CD14-positive monocyte (primary cell): ENCODE data around the gene CNTN6. TPM values are rescaled to one million over a fixed set of nuclear protein-coding genes. Genes with fewer than 3 reads are reported as not detected.

ENCODE experiments used
- DNase-seq, 3 donors: peaks; one replicate each; pipeline ENCODE4 v3.0.0-alpha.2; 2011 to 2022
- H2AFZ ChIP-seq: 2 replicates; pipeline ENCODE4 v1.6.0; 2012; ENCODE audit warnings: mild to moderate bottlenecking, low read depth, low read length, inconsistent platforms; ENCODE audit not compliant: insufficient read depth, poor library complexity, severe bottlenecking
- H3K27ac ChIP-seq, 2 donors: 1 replicate in 1 of 2; 2 replicates in 1 of 2; pipeline ENCODE4 v1.5.1; 2012 to 2013; ENCODE audit warnings: low read length in 2 of 2, control low read depth in 1 of 2, inconsistent platforms in 1 of 2, low read depth in 1 of 2, mild to moderate bottlenecking in 1 of 2
- H3K27me3 ChIP-seq, 2 donors: one replicate each; pipeline versions ENCODE4 v1.6.0 to v1.6.1; 2011 to 2013; ENCODE audit warnings: low read length in 2 of 2; ENCODE audit not compliant: control insufficient read depth in 2 of 2, insufficient read depth in 2 of 2
- H3K36me3 ChIP-seq, 2 donors: replicated peaks in 1 of 2; 1 replicate in 1 of 2; 2 replicates in 1 of 2; pipeline versions ENCODE4 v1.5.1 to v1.6.1; 2012 to 2013; ENCODE audit warnings: low read length in 2 of 2, control low read depth in 1 of 2, inconsistent platforms in 1 of 2, mild to moderate bottlenecking in 1 of 2; ENCODE audit not compliant: insufficient read depth in 2 of 2, control insufficient read depth in 1 of 2
- H3K4me1 ChIP-seq, 2 donors: 1 replicate in 1 of 2; 2 replicates in 1 of 2; pipeline versions ENCODE4 v1.5.1 to v1.6.1; 2012 to 2013; ENCODE audit warnings: low read length in 2 of 2, control low read depth in 1 of 2, inconsistent platforms in 1 of 2, mild to moderate bottlenecking in 1 of 2, moderate library complexity in 1 of 2; ENCODE audit not compliant: insufficient read depth in 2 of 2, control insufficient read depth in 1 of 2
- H3K4me2 ChIP-seq: replicated peaks from 2 replicates; pipeline ENCODE3; 2012; ENCODE audit warnings: low read length, moderate library complexity, mild to moderate bottlenecking; ENCODE audit not compliant: poor library complexity, severe bottlenecking; ENCODE audit errors: extremely low read depth
- H3K4me3 ChIP-seq, 3 experiments: fragments of 200-600 bp in 1 of 3; sonication (generic) in 1 of 3; replicated peaks in 1 of 3; 1 replicate in 2 of 3; 2 replicates in 1 of 3; pipeline ENCODE4 v1.5.1; 2011 to 2013; ENCODE audit warnings: low read length in 3 of 3, mild to moderate bottlenecking in 3 of 3, control low read depth in 2 of 3, low read depth in 2 of 3, inconsistent platforms in 1 of 3, moderate library complexity in 1 of 3
- H3K79me2 ChIP-seq: 2 replicates; pipeline ENCODE4 v1.6.0; 2012; ENCODE audit warnings: mild to moderate bottlenecking, control low read depth, inconsistent platforms, low read length, moderate library complexity; ENCODE audit not compliant: insufficient read depth
- H3K9ac ChIP-seq: 2 replicates; pipeline ENCODE4 v1.6.0; 2017; ENCODE audit warnings: low read length, mild to moderate bottlenecking; ENCODE audit not compliant: insufficient read depth, poor library complexity, severe bottlenecking
- H3K9me3 ChIP-seq, 2 donors: replicated peaks in 1 of 2; 1 replicate in 1 of 2; 2 replicates in 1 of 2; pipeline versions ENCODE4 v1.5.1 to v1.6.1; 2012 to 2013; ENCODE audit warnings: low read length in 2 of 2, control low read depth in 1 of 2; ENCODE audit not compliant: control insufficient read depth in 1 of 2, insufficient read depth in 1 of 2
- H4K20me1 ChIP-seq: 2 replicates; pipeline ENCODE4 v1.6.0; 2012; ENCODE audit warnings: mild to moderate bottlenecking, low read length, control low read depth, moderate library complexity; ENCODE audit not compliant: insufficient read depth
- H3K27ac Mint-ChIP-seq, 7 donors: one replicate each; pipeline ENCODE4 v1.8.0; 2020; ENCODE audit warnings: mild to moderate bottlenecking in 7 of 7, mixed read lengths in 7 of 7, moderate library complexity in 6 of 7, inconsistent platforms in 2 of 7
- H3K27me3 Mint-ChIP-seq, 3 donors: one replicate each; pipeline ENCODE4 v1.8.0; 2021 to 2022; ENCODE audit warnings: low read depth in 3 of 3, mild to moderate bottlenecking in 3 of 3, mixed read lengths in 3 of 3, moderate library complexity in 3 of 3, inconsistent platforms in 1 of 3
- H3K36me3 Mint-ChIP-seq, 2 donors: one replicate each; pipeline ENCODE4 v1.8.0; 2020; ENCODE audit warnings: mixed read lengths in 2 of 2, inconsistent platforms in 1 of 2, mild to moderate bottlenecking in 1 of 2
- H3K4me1 Mint-ChIP-seq: one replicate; pipeline ENCODE4 v1.8.0; 2020; ENCODE audit warnings: mild to moderate bottlenecking, mixed read lengths
- H3K4me3 Mint-ChIP-seq, 2 donors: one replicate each; pipeline ENCODE4 v1.8.0; 2020; ENCODE audit warnings: mild to moderate bottlenecking in 2 of 2, mixed read lengths in 2 of 2, moderate library complexity in 1 of 2
- H3K9me3 Mint-ChIP-seq, 7 donors: one replicate each; pipeline ENCODE4 v1.8.0; 2020 to 2022; ENCODE audit warnings: mixed read lengths in 7 of 7, mild to moderate bottlenecking in 6 of 7, moderate library complexity in 6 of 7, inconsistent platforms in 2 of 7
- WGBS: methylation state at CpG from one replicate; pipeline ENCODE4 v1.1.5; 2013; ENCODE audit warnings: missing lambda C conversion rate; ENCODE audit not compliant: insufficient coverage; 5-methylcytosine and 5-hydroxymethylcytosine counted together
- intact Hi-C, 2 donors: fragments of 100-400 bp; cut with micrococcal nuclease; formaldehyde crosslinking; loops; one replicate each; pipeline versions ENCODE4 v1.15.0 to v1.15.1; 2023
- polyA plus RNA-seq, 3 donors: library from polyadenylated mRNA; depleted of rRNA in 1 of 3; unstranded in 2 of 3; stranded (reverse) in 1 of 3; fragments of 300-500 nt in 2 of 3; fragments of >200 nt in 1 of 3; fragmentation: Illumina TruSeq in 2 of 3; gene quantifications; 1 replicate in 2 of 3; 2 replicates in 1 of 3; pipeline ENCODE4 v1.2.3, GENCODE V29; 2012 to 2021
- TF ChIP-seq, protein P1 (sequence below): fragments of 200-600 bp; IDR thresholded peaks from one replicate; pipeline ENCODE4 v1.8.0; 2022; ENCODE audit warnings: antibody characterized with exemption, mild to moderate bottlenecking

CNTN6 gene
- polyA plus RNA-seq, 3 donors, result not detected

DNA sequence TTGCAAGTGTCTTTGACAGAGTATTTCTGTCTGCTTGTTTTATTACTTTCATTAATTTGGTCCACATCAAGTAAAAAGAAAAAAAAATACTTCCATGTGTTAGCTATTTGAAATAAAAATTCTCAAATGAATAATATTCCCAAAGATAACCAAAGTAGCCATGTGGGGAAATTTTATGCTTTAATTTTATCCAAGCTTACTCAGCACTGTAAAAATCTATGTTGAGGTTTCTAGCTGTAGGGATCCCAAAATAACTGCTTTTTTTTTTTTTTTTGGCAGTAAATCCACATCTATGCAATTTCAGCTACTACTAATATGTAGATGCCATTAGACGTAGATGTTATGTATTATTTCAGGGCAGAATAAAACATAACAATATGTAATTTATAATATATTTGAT is 35.4 kb upstream of the CNTN6 start:
- H3K4me3 ChIP-seq, result no peak overlapping the region
- Mint-ChIP-seq H3K4me1 (no peaks in the 10 kb centered on the region), H3K27ac (no peak overlapping the region), H3K9me3 (peaks cover 1 to 21% (median 8%) of the 10 kb centered on the region in 7 donors), H3K36me3 (no peaks in the 10 kb centered on the region), H3K4me3 (no peak overlapping the region), H3K27me3 (no peaks in the 10 kb centered on the region)
- no peak overlapping the region for H2AFZ ChIP-seq
- H3K27ac ChIP-seq, result no peak overlapping the region
- H3K9ac ChIP-seq, result no peak overlapping the region
- H3K4me1 ChIP-seq, result no peaks in the 10 kb centered on the region
- intact Hi-C loops, result no loop called here
- H3K4me2 ChIP-seq, result no peak overlapping the region
- no peaks in the 10 kb centered on the region for H4K20me1 ChIP-seq
- peaks cover 0 to 4% of the 10 kb centered on the region in 2 donors for H3K9me3 ChIP-seq
- H3K36me3 ChIP-seq, result no peaks in the 10 kb centered on the region
- WGBS, result no CpG with 5 or more reads among the region's 1 CpG
- H3K79me2 ChIP-seq, result no peaks in the 10 kb centered on the region
- H3K27me3 ChIP-seq, result no peaks in the 10 kb centered on the region
- DNase-seq, result no peak
- TF ChIP-seq, protein P1, sequence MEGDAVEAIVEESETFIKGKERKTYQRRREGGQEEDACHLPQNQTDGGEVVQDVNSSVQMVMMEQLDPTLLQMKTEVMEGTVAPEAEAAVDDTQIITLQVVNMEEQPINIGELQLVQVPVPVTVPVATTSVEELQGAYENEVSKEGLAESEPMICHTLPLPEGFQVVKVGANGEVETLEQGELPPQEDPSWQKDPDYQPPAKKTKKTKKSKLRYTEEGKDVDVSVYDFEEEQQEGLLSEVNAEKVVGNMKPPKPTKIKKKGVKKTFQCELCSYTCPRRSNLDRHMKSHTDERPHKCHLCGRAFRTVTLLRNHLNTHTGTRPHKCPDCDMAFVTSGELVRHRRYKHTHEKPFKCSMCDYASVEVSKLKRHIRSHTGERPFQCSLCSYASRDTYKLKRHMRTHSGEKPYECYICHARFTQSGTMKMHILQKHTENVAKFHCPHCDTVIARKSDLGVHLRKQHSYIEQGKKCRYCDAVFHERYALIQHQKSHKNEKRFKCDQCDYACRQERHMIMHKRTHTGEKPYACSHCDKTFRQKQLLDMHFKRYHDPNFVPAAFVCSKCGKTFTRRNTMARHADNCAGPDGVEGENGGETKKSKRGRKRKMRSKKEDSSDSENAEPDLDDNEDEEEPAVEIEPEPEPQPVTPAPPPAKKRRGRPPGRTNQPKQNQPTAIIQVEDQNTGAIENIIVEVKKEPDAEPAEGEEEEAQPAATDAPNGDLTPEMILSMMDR, result no peak

DNA sequence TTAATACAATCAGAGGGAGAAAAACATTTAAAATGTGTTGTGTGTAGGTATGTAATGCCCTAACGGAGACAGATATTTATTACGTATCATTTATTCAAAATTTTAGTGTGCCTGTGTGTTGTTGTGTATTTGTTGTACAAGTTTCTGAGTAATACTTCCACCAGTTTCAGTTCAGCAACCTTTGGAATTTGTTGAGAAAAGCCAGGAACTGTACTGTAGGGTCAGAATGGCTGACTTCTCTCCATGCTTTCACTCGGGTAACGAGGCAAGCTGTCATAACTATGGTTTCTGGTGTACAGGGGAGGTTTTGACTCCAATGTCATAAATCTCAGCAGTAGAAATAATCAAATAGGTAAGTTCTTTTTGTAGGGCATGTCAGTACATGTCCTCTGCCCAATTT is 23.8 kb upstream of the CNTN6 start:
- H3K9me3 Mint-ChIP-seq, result peaks cover 0 to 9% (median 4%) of the 10 kb centered on the region in 7 donors
- Histone ChIP-seq H3K9ac (no peak overlapping the region), H3K79me2 (no peaks in the 10 kb centered on the region), H3K27me3 (no peaks in the 10 kb centered on the region), H3K27ac (no peak overlapping the region), H4K20me1 (no peaks in the 10 kb centered on the region), H3K4me1 (no peaks in the 10 kb centered on the region), H3K4me2 (no peak overlapping the region), H3K4me3 (no peak overlapping the region), H2AFZ (no peak overlapping the region), H3K9me3 (peaks cover 0 to 5% of the 10 kb centered on the region in 2 donors), H3K36me3 (no peaks in the 10 kb centered on the region)
- DNase-seq, result no peak
- H3K27ac Mint-ChIP-seq, result no peak overlapping the region
- no peaks in the 10 kb centered on the region for H3K27me3 Mint-ChIP-seq
- H3K4me1 Mint-ChIP-seq, result no peaks in the 10 kb centered on the region
- TF ChIP-seq, protein P1, result no peak
- no CpG with 5 or more reads among the region's 4 CpGs for WGBS
- H3K4me3 Mint-ChIP-seq, result no peak overlapping the region
- intact Hi-C loops, result no loop called here
- no peaks in the 10 kb centered on the region for H3K36me3 Mint-ChIP-seq
